ENCODE measurements around the gene SFI1.
A peak's percentile ranks its signal among the peaks of the same experiment; 100 is the strongest.

The SFI1 gene

DNA sequence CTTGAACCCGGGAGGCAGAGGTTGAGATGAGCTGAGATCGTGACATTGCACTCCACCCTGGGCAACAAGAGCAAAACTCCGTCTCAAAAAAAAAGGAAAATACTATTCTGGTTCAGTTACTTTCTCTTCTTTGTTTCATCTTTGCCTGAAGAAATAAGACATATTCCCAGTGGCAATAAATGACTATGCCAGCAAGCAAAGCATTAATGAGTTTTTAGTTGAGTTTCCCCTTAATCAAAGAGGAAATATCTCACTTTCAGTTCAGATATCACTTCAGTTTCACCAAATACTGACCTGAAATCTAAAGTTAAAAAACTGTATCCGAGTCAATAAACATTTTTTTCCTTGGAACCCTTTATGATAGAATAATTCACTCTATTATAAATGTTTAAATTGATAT is 155.3 kb downstream of the SFI1 start:
- no peak overlapping the region for H3K4me2 ChIP-seq (ENCODE audit: low read length, poor library complexity, severe bottlenecking)
- H3K4me3 ChIP-seq (ENCODE audit: insufficient read depth in 1 of 2, low read depth in 1 of 2, low read length in 2 of 2) = no peak overlapping the region
- peaks cover 0 to 25% of the 10 kb centered on the region in 2 experiments for H3K36me3 ChIP-seq (ENCODE audit: control insufficient read depth in 1 of 2, insufficient read depth in 2 of 2, low read depth in 1 of 2, low read length in 2 of 2)
- DNase-seq = no peak
- H3K14ac ChIP-seq (ENCODE audit: low read length in 2 of 2) = no peak overlapping the region
- H4K8ac ChIP-seq (ENCODE audit: low read length) = no peak overlapping the region
- peaks cover 7% of the 10 kb centered on the region for H3K79me1 ChIP-seq (replicated peaks; ENCODE audit: low read length, poor library complexity, severe bottlenecking)
- WGBS = 100% methylated on average over 3 of the region's 4 CpGs
- H2BK12ac ChIP-seq (ENCODE audit: low read length in 2 of 2) = no peak overlapping the region
- peak overlapping the region; percentile 30 for H3K27ac ChIP-seq (ENCODE audit: low read length, poor library complexity, severe bottlenecking)
- no peaks in the 10 kb centered on the region for H3K9me3 ChIP-seq (ENCODE audit: control insufficient read depth, low read length)
- no peak overlapping the region for H3K23ac ChIP-seq (ENCODE audit: low read length in 2 of 2)
- no peak overlapping the region for H2BK5ac ChIP-seq (ENCODE audit: low read depth, low read length, poor library complexity, severe bottlenecking)
- H3K27me3 ChIP-seq (ENCODE audit: control insufficient read depth in 1 of 2, insufficient read depth in 1 of 2, low read length in 2 of 2) = no peaks in the 10 kb centered on the region
- H2BK120ac ChIP-seq (ENCODE audit: low read depth, low read length) = no peak overlapping the region
- H2AFZ ChIP-seq (ENCODE audit: low read depth, low read length) = no peak overlapping the region
- no peak overlapping the region for H4K91ac ChIP-seq (ENCODE audit: low read length)
- H3K4me1 ChIP-seq (ENCODE audit: control insufficient read depth, insufficient read depth, low read depth, low read length) = peaks cover 23% of the 10 kb centered on the region
- peak overlapping the region; percentile 28 for H3K9ac ChIP-seq (ENCODE audit: low read length)
- H2BK15ac ChIP-seq (ENCODE audit: low read depth, poor library complexity, severe bottlenecking) = no peak overlapping the region
- no peak overlapping the region for H2AK5ac ChIP-seq (ENCODE audit: low read length, severe bottlenecking)
- H3K4ac ChIP-seq (ENCODE audit: low read depth in 1 of 2, low read length in 2 of 2) = no peak overlapping the region
- no peak overlapping the region for H3K18ac ChIP-seq (ENCODE audit: low read depth in 1 of 2, low read length in 2 of 2)

DNA sequence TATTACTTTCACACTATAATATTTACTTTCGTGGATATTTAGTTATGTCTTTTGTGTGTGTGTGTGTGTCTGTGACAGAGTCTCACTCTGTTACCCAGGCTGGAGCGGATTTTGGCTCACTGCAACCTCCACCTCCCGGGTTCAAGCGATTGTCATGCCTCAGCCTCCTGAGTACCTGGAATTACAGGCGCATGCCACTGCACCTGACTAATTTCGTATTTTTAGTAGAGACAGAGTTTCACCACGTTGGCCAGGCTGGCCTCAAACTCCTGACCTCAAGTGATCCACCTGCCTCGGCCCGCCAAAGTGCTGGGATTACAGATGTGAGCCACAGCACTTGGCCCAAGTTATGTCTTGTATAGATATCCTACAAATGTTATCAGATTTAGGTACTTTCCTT is 155.8 kb downstream of the SFI1 start:
- Histone ChIP-seq H2BK12ac (ENCODE audit: low read length in 2 of 2) (no peak overlapping the region), H4K8ac (ENCODE audit: low read length) (no peak overlapping the region)

DNA sequence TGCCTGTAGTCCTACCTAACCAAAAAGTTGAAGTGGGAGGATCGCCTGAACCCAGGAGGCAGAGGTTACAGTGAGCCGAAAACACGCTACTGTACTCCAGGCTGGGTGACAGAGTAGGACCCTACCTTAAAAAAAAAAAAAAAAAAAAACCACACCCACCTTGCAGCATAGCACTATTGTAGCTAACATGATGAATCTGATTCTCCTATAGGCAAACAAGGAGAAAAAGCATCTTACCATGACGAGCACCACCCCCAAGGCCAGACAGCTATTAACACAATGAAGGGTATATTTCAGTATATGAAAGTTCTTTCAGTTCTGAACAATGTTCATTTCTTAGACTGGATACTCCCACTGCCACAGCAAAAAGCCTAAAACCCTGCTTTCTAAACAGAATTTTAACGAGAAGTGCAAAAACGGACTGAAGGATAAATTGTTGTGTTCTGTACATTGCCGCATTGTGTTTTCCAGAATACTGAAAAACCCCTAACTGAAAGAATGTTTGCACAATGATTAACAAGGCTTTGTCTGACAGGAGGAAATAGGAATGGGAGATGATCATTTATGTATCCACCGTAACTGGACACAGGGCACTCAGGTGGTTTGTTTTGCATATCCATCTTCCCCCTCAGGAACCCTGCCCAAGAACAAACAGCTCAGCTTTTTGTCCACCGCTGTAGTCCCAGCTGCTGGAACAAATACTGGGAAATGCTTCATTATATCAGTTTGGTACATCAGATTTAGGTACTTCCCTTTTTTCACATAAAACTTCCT is 156.8 kb downstream of the SFI1 start:
- no peak overlapping the region for H3K14ac ChIP-seq (ENCODE audit: low read length in 2 of 2)
- no peak overlapping the region for H3K4ac ChIP-seq (ENCODE audit: low read depth in 1 of 2, low read length in 2 of 2)
- H3K27me3 ChIP-seq (ENCODE audit: control insufficient read depth in 1 of 2, insufficient read depth in 1 of 2, low read length in 2 of 2) = no peaks in the 10 kb centered on the region
- no peak for DNase-seq
- no peak overlapping the region for H3K23ac ChIP-seq (ENCODE audit: low read length in 2 of 2)
- H2AK5ac ChIP-seq (ENCODE audit: low read length, severe bottlenecking) = peak overlapping the region; percentile 61
- H4K8ac ChIP-seq (ENCODE audit: low read length) = no peak overlapping the region
- peaks cover 19% of the 10 kb centered on the region for H3K4me1 ChIP-seq (ENCODE audit: control insufficient read depth, insufficient read depth, low read depth, low read length)
- H2BK120ac ChIP-seq (ENCODE audit: low read depth, low read length) = no peak overlapping the region
- peaks cover 7% of the 10 kb centered on the region for H3K79me1 ChIP-seq (replicated peaks; ENCODE audit: low read length, poor library complexity, severe bottlenecking)
- H3K9me3 ChIP-seq (ENCODE audit: control insufficient read depth, low read length) = no peaks in the 10 kb centered on the region
- H4K91ac ChIP-seq (ENCODE audit: low read length) = no peak overlapping the region
- no peak overlapping the region for H2AFZ ChIP-seq (ENCODE audit: low read depth, low read length)
- no peak overlapping the region for H2BK15ac ChIP-seq (ENCODE audit: low read depth, poor library complexity, severe bottlenecking)
- peaks cover 0 to 11% of the 10 kb centered on the region in 2 experiments for H3K36me3 ChIP-seq (ENCODE audit: control insufficient read depth in 1 of 2, insufficient read depth in 2 of 2, low read depth in 1 of 2, low read length in 2 of 2)
- H2BK12ac ChIP-seq (ENCODE audit: low read length in 2 of 2) = no peak overlapping the region
- no peak overlapping the region for H3K4me3 ChIP-seq (ENCODE audit: insufficient read depth in 1 of 2, low read depth in 1 of 2, low read length in 2 of 2)
- H3K18ac ChIP-seq (ENCODE audit: low read depth in 1 of 2, low read length in 2 of 2) = no peak overlapping the region
- no peak overlapping the region for H3K9ac ChIP-seq (ENCODE audit: low read length)
- H3K27ac ChIP-seq (ENCODE audit: low read length, poor library complexity, severe bottlenecking) = peak overlapping the region; percentile 76
- no peak overlapping the region for H2BK5ac ChIP-seq (ENCODE audit: low read depth, low read length, poor library complexity, severe bottlenecking)
- WGBS = 91% methylated on average over 8 of the region's 9 CpGs
- H3K4me2 ChIP-seq (ENCODE audit: low read length, poor library complexity, severe bottlenecking) = peak overlapping the region; percentile 57

More for the DNA sequence above, 155.8 kb downstream of the SFI1 start:
- Histone ChIP-seq H3K36me3 (ENCODE audit: control insufficient read depth in 1 of 2, insufficient read depth in 2 of 2, low read depth in 1 of 2, low read length in 2 of 2) (peaks cover 0 to 21% of the 10 kb centered on the region in 2 experiments), H3K18ac (ENCODE audit: low read depth in 1 of 2, low read length in 2 of 2) (no peak overlapping the region), H2AK5ac (ENCODE audit: low read length, severe bottlenecking) (peak overlapping the region; percentile 10), H3K14ac (ENCODE audit: low read length in 2 of 2) (no peak overlapping the region), H2BK120ac (ENCODE audit: low read depth, low read length) (no peak overlapping the region), H2AFZ (ENCODE audit: low read depth, low read length) (no peak overlapping the region), H3K23ac (ENCODE audit: low read length in 2 of 2) (no peak overlapping the region), H3K79me1 (replicated peaks; ENCODE audit: low read length, poor library complexity, severe bottlenecking) (peaks cover 7% of the 10 kb centered on the region), H3K9ac (ENCODE audit: low read length) (no peak overlapping the region), H3K4ac (ENCODE audit: low read depth in 1 of 2, low read length in 2 of 2) (no peak overlapping the region), H3K9me3 (ENCODE audit: control insufficient read depth, low read length) (no peaks in the 10 kb centered on the region), H3K4me1 (ENCODE audit: control insufficient read depth, insufficient read depth, low read depth, low read length) (peaks cover 22% of the 10 kb centered on the region), H2BK5ac (ENCODE audit: low read depth, low read length, poor library complexity, severe bottlenecking) (no peak overlapping the region), H3K27me3 (ENCODE audit: control insufficient read depth in 1 of 2, insufficient read depth in 1 of 2, low read length in 2 of 2) (no peaks in the 10 kb centered on the region), H3K4me3 (ENCODE audit: insufficient read depth in 1 of 2, low read depth in 1 of 2, low read length in 2 of 2) (no peak overlapping the region), H3K27ac (ENCODE audit: low read length, poor library complexity, severe bottlenecking) (peak overlapping the region; percentile 2), H4K91ac (ENCODE audit: low read length) (no peak overlapping the region), H3K4me2 (ENCODE audit: low read length, poor library complexity, severe bottlenecking) (no peak overlapping the region), H2BK15ac (ENCODE audit: low read depth, poor library complexity, severe bottlenecking) (no peak overlapping the region)
- 93% methylated on average over 9 of the region's 9 CpGs for WGBS
- DNase-seq = no peak

DNA sequence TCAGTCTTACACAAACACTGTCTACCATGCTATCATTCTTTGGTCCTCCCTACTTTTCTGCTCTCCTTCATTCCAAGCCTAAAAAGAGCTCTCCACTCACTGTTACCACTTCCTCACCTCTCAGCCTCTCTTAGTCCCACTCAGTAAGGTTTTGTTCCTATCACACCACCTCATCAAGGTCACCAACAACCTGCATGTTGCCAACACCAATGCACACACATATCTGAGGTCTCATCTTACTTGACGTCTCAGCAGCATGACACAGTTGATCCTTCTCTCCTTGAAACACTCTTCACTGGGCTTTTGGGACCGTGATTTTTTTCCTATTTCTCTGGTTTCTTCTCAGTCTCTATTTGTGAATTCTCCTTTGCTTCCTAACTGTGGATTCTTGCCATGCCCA is 157.6 kb downstream of the SFI1 start:
- Histone ChIP-seq H3K9me3 (ENCODE audit: control insufficient read depth, low read length) (no peaks in the 10 kb centered on the region), H3K4me3 (ENCODE audit: insufficient read depth in 1 of 2, low read depth in 1 of 2, low read length in 2 of 2) (no peak overlapping the region), H3K14ac (ENCODE audit: low read length in 2 of 2) (no peak overlapping the region), H2AK5ac (ENCODE audit: low read length, severe bottlenecking) (peak overlapping the region; percentile 10), H4K8ac (ENCODE audit: low read length) (no peak overlapping the region), H3K4ac (ENCODE audit: low read depth in 1 of 2, low read length in 2 of 2) (no peak overlapping the region), H3K27ac (ENCODE audit: low read length, poor library complexity, severe bottlenecking) (peak overlapping the region; percentile 76), H3K4me1 (ENCODE audit: control insufficient read depth, insufficient read depth, low read depth, low read length) (peaks cover 19% of the 10 kb centered on the region), H3K23ac (ENCODE audit: low read length in 2 of 2) (no peak overlapping the region), H2BK5ac (ENCODE audit: low read depth, low read length, poor library complexity, severe bottlenecking) (no peak overlapping the region), H3K79me1 (replicated peaks; ENCODE audit: low read length, poor library complexity, severe bottlenecking) (peaks cover 4% of the 10 kb centered on the region), H2BK12ac (ENCODE audit: low read length in 2 of 2) (no peak overlapping the region), H3K4me2 (ENCODE audit: low read length, poor library complexity, severe bottlenecking) (no peak overlapping the region), H4K91ac (ENCODE audit: low read length) (no peak overlapping the region), H3K27me3 (ENCODE audit: control insufficient read depth in 1 of 2, insufficient read depth in 1 of 2, low read length in 2 of 2) (no peaks in the 10 kb centered on the region), H3K18ac (ENCODE audit: low read depth in 1 of 2, low read length in 2 of 2) (no peak overlapping the region), H2BK15ac (ENCODE audit: low read depth, poor library complexity, severe bottlenecking) (no peak overlapping the region), H3K36me3 (ENCODE audit: control insufficient read depth in 1 of 2, insufficient read depth in 2 of 2, low read depth in 1 of 2, low read length in 2 of 2) (peaks cover 0 to 6% of the 10 kb centered on the region in 2 experiments), H2AFZ (ENCODE audit: low read depth, low read length) (no peak overlapping the region), H3K9ac (ENCODE audit: low read length) (no peak overlapping the region), H2BK120ac (ENCODE audit: low read depth, low read length) (no peak overlapping the region)
- WGBS = 94% methylated on average over 2 of the region's 2 CpGs
- no peak for DNase-seq
